Dedifferentiated amniotic fluid mesenchymal stem cell (primary cell): Measurements from ENCODE around the gene ENO4.

Experiments used
- DNase-seq: peaks from one replicate; pipeline ENCODE4 v3.0.0-alpha.2; 2016; ENCODE audit errors: extremely low spot score

The ENO4 gene

GRCh38 chr10:116868198-116868676 is 18.9 kb downstream of the ENO4 start:
- DNase-seq = no peak

GRCh38 chr10:116868722-116869121 is 19.4 kb downstream of the ENO4 start:
- DNase-seq = no peak

GRCh38 chr10:116870949-116871348 is 21.6 kb downstream of the ENO4 start:
- DNase-seq = no peak

- no peak for DNase-seq
Observed at GRCh38 chr10:116873134-116873533, 23.8 kb downstream of the ENO4 start.

GRCh38 chr10:116875897-116876296 is 26.6 kb downstream of the ENO4 start:
- no peak for DNase-seq

- no peak for DNase-seq
Observed at GRCh38 chr10:116877391-116877790, 28.1 kb downstream of the ENO4 start.

- no peak for DNase-seq
Observed at GRCh38 chr10:116878123-116878522, 28.8 kb downstream of the ENO4 start.

GRCh38 chr10:116879817-116880216 is 30.5 kb downstream of the ENO4 start:
- DNase-seq = no peak

- DNase-seq = no peak
Observed at GRCh38 chr10:116880716-116881482, 31.6 kb downstream of the ENO4 start.

GRCh38 chr10:116882639-116883038 is 33.3 kb downstream of the ENO4 start:
- DNase-seq = no peak

- DNase-seq = no peak
Observed at GRCh38 chr10:116886772-116887171, 37.5 kb downstream of the ENO4 start.

GRCh38 chr10:116888380-116889055 is 39.2 kb downstream of the ENO4 start:
- DNase-seq = peak; percentile 32

GRCh38 chr10:116889066-116889465 is 39.8 kb downstream of the ENO4 start:
- DNase-seq = no peak

- peak; percentile 19 for DNase-seq
Observed at GRCh38 chr10:116891208-116891607, 41.9 kb downstream of the ENO4 start.

- no peak for DNase-seq
Observed at GRCh38 chr10:116892907-116893685, 43.8 kb downstream of the ENO4 start.

GRCh38 chr10:116893686-116894037 is 44.4 kb downstream of the ENO4 start:
- no peak for DNase-seq

GRCh38 chr10:116899626-116900025 is 50.3 kb downstream of the ENO4 start:
- no peak for DNase-seq

GRCh38 chr10:116905845-116906210 is 56.5 kb downstream of the ENO4 start:
- DNase-seq = no peak

GRCh38 chr10:116907245-116907987 is 58.1 kb downstream of the ENO4 start:
- no peak for DNase-seq

- no peak for DNase-seq
Observed at GRCh38 chr10:116909307-116909706, 60.0 kb downstream of the ENO4 start.

GRCh38 chr10:116910910-116911309 is 61.6 kb downstream of the ENO4 start:
- DNase-seq = no peak

GRCh38 chr10:116912162-116912561 is 62.9 kb downstream of the ENO4 start:
- DNase-seq = no peak
